Ovary (tissue), 9 donors: ENCODE measurements around the gene DHRS4L2. TPM values are rescaled to one million over a fixed set of nuclear protein-coding genes. Genes with fewer than 3 reads are reported as not detected.
"Not testable (repeated sequence)": the region's sequence is repeated elsewhere in the genome, so short reads cannot be mapped to it uniquely, and the experiment has no call there.

Source experiments
- DNase-seq, 5 donors: peaks; one replicate each; pipeline ENCODE4 v3.0.0-alpha.2; 2019 to 2020
- H3K27ac ChIP-seq, 2 donors: fragments of 200-600 bp; one replicate each; pipeline versions ENCODE4 v1.5.1 to v1.8.0; 2019 to 2022
- H3K27me3 ChIP-seq: fragments of 200-600 bp; one replicate; pipeline ENCODE4 v1.8.0; 2022
- H3K36me3 ChIP-seq: fragments of 200-600 bp; sonication (generic); one replicate; pipeline ENCODE4 v1.5.1; 2019
- H3K4me1 ChIP-seq: one replicate; pipeline ENCODE4 v1.8.1; 2013; ENCODE audit warnings: mild to moderate bottlenecking, moderate library complexity; ENCODE audit not compliant: insufficient read depth
- H3K4me3 ChIP-seq: fragments of 200-600 bp; sonication (generic); one replicate; pipeline ENCODE4 v1.5.1; 2017
- H3K9me3 ChIP-seq, 2 donors: fragments of 200-600 bp in 1 of 2; sonication (generic) in 1 of 2; one replicate each; pipeline versions ENCODE4 v1.5.1 to v1.8.1; 2013 to 2019; ENCODE audit warnings: mild to moderate bottlenecking in 1 of 2, moderate library complexity in 1 of 2
- POLR2A ChIP-seq: fragments of 450-650 bp; IDR thresholded peaks from one replicate; pipeline ENCODE4 v1.6.1; 2017; ENCODE audit warnings: antibody characterized with exemption, mild to moderate bottlenecking, moderate library complexity
- WGBS, 3 donors: extraction: QIAGEN DNeasy Blood & Tissue Kit in 1 of 3; methylation state at CpG; one replicate each; pipeline versions ENCODE4 v1.1.5 to v1.1.7; 2013 to 2017; 5-methylcytosine and 5-hydroxymethylcytosine counted together
- intact Hi-C, 4 donors: fragments of 100-400 bp; cut with DNase I; formaldehyde crosslinking; loops; one replicate each; pipeline versions ENCODE4 v1.11.0 to v1.15.1; 2022 to 2023
- polyA plus RNA-seq, 2 donors: library from polyadenylated mRNA; stranded (reverse); fragments of 200-250 nt in 1 of 2; fragments of 350-450 nt in 1 of 2; fragmentation: Illumina TruSeq in 1 of 2; extraction: RNeasy Lipid Tissue Mini Kit (QIAGEN cat#74804) in 1 of 2; gene quantifications; one replicate each; pipeline ENCODE4 v1.2.3, GENCODE V29; 2013 to 2014
- total RNA-seq, 7 donors: library from RNA; depleted of rRNA in 2 of 7; stranded (reverse); fragments of >200 nt in 2 of 7; fragmentation: NEBNext Ultra II Directional in 3 of 7; extraction: Animal tissue kit (Norgen Biotek cat#: 25700) in 3 of 7; gene quantifications; one replicate each; pipeline versions ENCODE4 v1.1.0 to v1.2.4, GENCODE V29; 2016 to 2023
- TF ChIP-seq, protein P1 (sequence below), 3 donors: fragments of 450-650 bp in 2 of 3; fragments of 200-600 bp in 1 of 3; IDR thresholded peaks; one replicate each; pipeline versions ENCODE4 v1.5.1 to v1.8.0; 2016 to 2022; ENCODE audit warnings: antibody characterized with exemption in 3 of 3, mild to moderate bottlenecking in 1 of 3
- donor health status: DM: no; HTN: no; CAD: no; lungs with moderate emphysema.
- donor health status: DM: no; HTN: no; CAD: no.
- donor health status: Bipolar disorder and iron deficiency.
- donor health status: DM: yes; HTN: yes; CAD: no.
- donor health status: DM: no; HTN: no; CAD: no.
- donor health status: DM: yes; HTN: yes; CAD: no.

Gene DHRS4L2
- total and polyA plus RNA-seq, 9 donors: 7.7 to 33.1 (median 19.5) TPM

DNA sequence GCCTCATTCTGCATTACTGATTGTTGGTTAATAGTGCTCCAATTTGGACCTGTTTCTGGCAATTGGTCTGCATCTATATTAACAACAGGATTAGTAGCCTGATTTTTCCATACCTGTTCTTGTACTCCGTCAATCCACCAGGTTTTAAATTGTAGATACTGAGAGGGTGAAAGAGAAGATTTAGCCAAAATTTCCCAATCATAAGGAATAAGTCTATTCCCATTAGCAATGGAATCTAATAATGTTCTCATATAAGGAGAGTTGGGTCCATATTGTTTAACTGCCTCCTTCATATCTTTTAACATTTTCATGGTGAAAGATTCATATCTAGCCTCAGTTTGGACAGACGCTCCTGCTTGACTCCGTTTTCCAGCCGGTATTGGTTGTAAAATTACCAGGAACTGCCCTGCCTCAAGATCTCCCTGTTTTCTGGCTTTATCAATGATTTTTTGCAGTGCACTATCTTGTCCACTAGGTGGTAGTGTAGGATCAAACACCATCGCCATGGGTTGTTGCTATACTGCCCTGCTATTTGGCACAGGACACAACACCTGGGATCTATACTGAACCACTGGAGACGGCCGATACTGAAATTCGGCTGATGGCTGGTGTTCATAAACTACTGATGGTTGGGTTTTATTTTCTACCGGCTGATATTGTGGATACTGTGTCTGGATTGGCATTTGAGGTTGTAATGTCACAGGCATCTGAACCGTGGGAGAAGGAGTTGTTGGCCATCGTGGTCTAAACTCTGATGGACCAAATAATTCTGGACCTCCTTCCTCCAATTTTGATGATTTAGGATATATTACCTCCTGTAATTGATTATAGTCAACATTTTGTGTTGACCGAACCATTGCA lies 25.2 kb downstream of the DHRS4L2 start:
- Histone ChIP-seq H3K9me3 (no peaks in the 10 kb centered on the region), H3K4me3 (no peak overlapping the region), H3K27ac (no peak overlapping the region), H3K36me3 (no peaks in the 10 kb centered on the region), H3K27me3 (no peaks in the 10 kb centered on the region), H3K4me1 (no peaks in the 10 kb centered on the region)
- WGBS, 3 donors: 23 to 30% (median 29%) methylated on average over 12 of the region's 12 CpGs
- intact Hi-C loops: no loop called here
- peak in 4 of 5 donors; percentile 30 to 49 (median 34) for DNase-seq
- TF ChIP-seq POLR2A: no peak
- TF ChIP-seq, protein P1, sequence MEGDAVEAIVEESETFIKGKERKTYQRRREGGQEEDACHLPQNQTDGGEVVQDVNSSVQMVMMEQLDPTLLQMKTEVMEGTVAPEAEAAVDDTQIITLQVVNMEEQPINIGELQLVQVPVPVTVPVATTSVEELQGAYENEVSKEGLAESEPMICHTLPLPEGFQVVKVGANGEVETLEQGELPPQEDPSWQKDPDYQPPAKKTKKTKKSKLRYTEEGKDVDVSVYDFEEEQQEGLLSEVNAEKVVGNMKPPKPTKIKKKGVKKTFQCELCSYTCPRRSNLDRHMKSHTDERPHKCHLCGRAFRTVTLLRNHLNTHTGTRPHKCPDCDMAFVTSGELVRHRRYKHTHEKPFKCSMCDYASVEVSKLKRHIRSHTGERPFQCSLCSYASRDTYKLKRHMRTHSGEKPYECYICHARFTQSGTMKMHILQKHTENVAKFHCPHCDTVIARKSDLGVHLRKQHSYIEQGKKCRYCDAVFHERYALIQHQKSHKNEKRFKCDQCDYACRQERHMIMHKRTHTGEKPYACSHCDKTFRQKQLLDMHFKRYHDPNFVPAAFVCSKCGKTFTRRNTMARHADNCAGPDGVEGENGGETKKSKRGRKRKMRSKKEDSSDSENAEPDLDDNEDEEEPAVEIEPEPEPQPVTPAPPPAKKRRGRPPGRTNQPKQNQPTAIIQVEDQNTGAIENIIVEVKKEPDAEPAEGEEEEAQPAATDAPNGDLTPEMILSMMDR (IDR thresholded peaks at IDR 0.05): peak; percentile 82 to 88 (median 85)

DNA sequence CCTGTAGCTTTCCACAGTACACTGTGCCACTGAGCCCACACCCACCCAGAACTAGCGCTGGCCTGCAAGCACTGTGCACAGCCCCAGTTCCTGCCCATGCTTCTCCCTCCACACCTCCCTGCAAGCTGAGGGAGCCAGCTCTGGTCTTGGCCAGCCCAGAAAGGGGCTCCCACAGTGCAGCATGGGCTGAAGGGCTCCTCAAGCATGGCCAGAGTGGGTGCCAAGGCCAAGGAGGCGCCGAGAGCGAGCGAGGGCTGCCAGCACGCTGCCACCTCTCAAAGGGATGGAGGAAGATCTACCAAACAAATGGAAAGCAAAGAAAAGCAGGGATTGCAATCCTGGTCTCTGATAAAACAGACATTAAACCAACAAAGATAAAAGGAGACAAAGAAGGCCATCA lies 27.0 kb downstream of the DHRS4L2 start:
- not testable (repeated sequence) for H3K4me1 ChIP-seq, H3K9me3 ChIP-seq, H3K27ac ChIP-seq, H3K27me3 ChIP-seq, H3K36me3 ChIP-seq, H3K4me3 ChIP-seq, DNase-seq
- intact Hi-C loops: loop anchor here (2.0 to 5.0 kb wide), 2 partner anchors 43 kb away; no protein-coding TSS in a partner anchor
- 96 to 98% (median 98%) methylated on average over 6 of the region's 6 CpGs for WGBS, 3 donors

DNA sequence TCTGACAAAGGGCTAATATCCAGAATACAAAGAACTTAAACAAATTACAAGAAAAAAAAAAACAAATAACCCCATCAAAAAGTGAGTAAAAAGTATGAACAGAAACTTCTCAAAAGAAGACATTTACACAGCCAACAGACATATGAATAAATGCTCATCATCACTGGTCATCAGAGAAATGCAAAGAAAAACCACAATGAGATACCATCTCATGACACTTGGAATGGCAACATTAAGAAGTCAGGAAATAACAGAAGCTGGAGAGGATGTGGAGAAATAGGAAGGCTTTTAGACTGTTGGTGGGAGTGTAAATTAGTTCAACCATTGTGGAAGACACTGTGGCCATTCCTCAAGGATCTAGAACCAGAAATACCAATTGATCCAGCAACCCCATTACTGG lies 30.2 kb downstream of the DHRS4L2 start:
- not testable (repeated sequence) for H3K27ac ChIP-seq, H3K36me3 ChIP-seq, H3K27me3 ChIP-seq, DNase-seq, H3K4me3 ChIP-seq, H3K4me1 ChIP-seq, H3K9me3 ChIP-seq
- intact Hi-C loops: loop anchor here in 2 of 4 donors (5.0 kb wide), 1 partner anchor 47 kb away; no protein-coding TSS in a partner anchor

DNA sequence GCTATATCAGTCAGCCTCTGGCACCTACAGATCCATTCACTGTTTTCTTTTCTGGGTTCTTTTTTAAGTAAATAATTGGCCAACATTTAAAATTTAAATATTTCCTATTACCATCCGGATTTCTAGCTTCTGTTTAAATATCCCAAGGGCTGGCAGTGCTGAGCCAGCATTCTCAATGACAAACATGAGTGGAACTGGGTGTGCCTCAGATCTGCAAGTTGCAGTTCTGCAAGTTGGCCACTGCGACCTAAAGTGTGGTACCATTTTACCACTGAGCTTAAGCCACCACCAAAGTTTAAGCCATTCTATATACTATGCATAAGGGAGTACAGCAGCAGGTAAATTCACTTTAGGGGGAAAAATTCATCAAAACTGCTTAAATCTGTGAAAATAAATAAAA lies 31.2 kb downstream of the DHRS4L2 start:
- H3K4me3 ChIP-seq, DNase-seq, H3K4me1 ChIP-seq, H3K36me3 ChIP-seq, H3K27ac ChIP-seq, H3K9me3 ChIP-seq, H3K27me3 ChIP-seq: not testable (repeated sequence)
- 52 to 60% (median 53%) methylated on average over 2 of the region's 2 CpGs for WGBS, 3 donors
- intact Hi-C loops: loop anchor here in 2 of 4 donors (5.0 kb wide), 1 partner anchor 48 kb away; no protein-coding TSS in a partner anchor

DNA sequence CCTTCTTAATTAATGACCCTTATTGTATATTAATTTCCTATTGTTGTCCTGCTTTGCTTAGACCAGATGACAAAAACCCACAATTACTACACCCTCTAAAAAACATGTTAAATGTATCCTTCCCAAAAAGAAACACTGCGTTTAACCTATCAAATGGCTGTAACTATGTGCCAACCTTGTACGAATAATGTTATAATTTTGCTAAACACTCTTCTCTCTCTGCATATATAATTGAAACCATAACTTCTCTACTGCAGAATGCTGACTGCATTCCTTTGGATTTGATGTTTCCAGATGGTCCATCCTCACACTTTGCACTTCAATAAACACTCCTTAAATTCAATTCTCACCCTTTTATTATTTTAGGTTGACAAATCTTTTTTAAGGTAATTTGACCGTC lies 31.8 kb downstream of the DHRS4L2 start:
- H3K27me3 ChIP-seq, H3K36me3 ChIP-seq, intact Hi-C loops, H3K9me3 ChIP-seq, DNase-seq, H3K4me1 ChIP-seq, H3K4me3 ChIP-seq, H3K27ac ChIP-seq: not testable (repeated sequence)
- WGBS, 3 donors: 89 to 94% (median 90%) methylated on average over 3 of the region's 3 CpGs

DNA sequence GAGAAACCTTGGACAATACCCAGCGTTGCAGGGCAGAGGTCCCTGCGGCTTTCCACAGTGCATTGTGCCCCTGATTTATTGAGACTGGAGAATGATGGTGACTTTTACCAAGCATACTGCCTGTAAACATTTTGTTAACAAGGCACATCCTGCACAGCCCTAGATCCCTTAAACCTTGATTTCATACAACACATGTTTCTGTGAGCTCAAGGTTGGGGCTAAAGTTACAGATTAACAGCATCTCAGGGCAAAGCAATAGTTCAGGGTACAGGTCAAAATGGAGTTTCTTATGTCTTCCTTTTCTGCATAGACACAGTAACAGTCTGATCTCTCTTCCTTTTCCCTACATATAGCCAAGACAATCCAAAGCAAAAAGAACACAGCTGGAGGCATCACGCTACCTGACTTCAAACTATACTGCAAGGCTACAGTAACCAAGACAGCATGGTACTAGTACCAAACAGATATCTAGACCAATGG lies 36.2 kb downstream of the DHRS4L2 start:
- 92 to 100% (median 95%) methylated on average over 3 of the region's 3 CpGs for WGBS, 3 donors
- H3K27ac ChIP-seq, H3K4me1 ChIP-seq, DNase-seq, intact Hi-C loops, H3K27me3 ChIP-seq, H3K36me3 ChIP-seq, H3K9me3 ChIP-seq, H3K4me3 ChIP-seq: not testable (repeated sequence)

DNA sequence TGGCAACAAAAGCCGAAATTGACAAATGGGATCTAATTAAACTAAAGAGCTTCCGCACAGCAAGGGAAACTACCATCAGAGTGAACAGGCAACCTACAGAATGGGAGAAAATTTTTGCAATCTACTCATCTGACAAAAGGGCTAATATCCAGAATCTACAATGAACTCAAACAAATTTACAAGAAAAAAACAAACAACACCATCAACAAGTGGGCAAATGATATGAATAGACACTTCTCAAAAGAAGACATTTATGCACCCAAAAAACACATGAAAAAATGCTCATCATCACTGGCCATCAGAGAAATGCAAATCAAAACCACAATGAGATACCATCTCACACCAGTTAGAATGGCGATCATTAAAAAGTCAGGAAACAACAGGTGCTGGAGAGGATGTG lies 41.0 kb downstream of the DHRS4L2 start:
- intact Hi-C loops, H3K27ac ChIP-seq: not testable (repeated sequence)
- WGBS, 3 donors: 88 to 97% (median 90%) methylated on average over 2 to 3 of the region's 3 CpGs

DNA sequence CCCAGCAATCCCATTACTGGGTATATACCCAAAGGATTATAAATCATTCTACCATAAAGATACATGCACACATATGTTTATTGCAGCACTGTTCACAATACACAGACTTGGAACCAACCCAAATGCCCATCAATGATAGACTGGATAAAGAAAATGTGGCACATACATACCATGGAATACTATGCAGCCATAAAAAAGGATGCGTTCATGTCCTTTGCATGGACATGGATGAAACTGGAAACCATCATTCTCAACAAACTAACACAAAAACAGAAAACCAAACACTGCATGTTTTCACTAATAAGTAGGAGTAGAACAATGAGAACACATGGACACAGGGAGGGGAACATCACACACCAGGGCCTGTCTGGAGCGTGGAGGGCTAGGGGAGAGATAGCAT lies 42.6 kb downstream of the DHRS4L2 start:
- intact Hi-C loops, H3K4me3 ChIP-seq, H3K36me3 ChIP-seq, DNase-seq, H3K27ac ChIP-seq, H3K9me3 ChIP-seq, H3K27me3 ChIP-seq, H3K4me1 ChIP-seq: not testable (repeated sequence)
- 88 to 91% (median 90%) methylated on average over 2 of the region's 2 CpGs for WGBS, 3 donors

More for the DNA sequence above, 41.0 kb downstream of the DHRS4L2 start:
- not testable (repeated sequence) for H3K9me3 ChIP-seq, H3K36me3 ChIP-seq, H3K4me3 ChIP-seq, H3K27me3 ChIP-seq, DNase-seq, H3K4me1 ChIP-seq
